ENCODE results near the gene ITPR1.

ITPR1 gene

GRCh38 chr3:4776399-4776979 is 283.3 kb downstream of the ITPR1 start:
- no peak for DNase-seq (ENCODE audit: low read depth in 2 of 2)

- no peak for DNase-seq (ENCODE audit: low read depth in 2 of 2)
These were observed 283.9 kb downstream of the ITPR1 start for GRCh38 chr3:4776980-4777581.

GRCh38 chr3:4778119-4778518 is 285.0 kb downstream of the ITPR1 start:
- no peak for DNase-seq (ENCODE audit: low read depth in 2 of 2)

DNA sequence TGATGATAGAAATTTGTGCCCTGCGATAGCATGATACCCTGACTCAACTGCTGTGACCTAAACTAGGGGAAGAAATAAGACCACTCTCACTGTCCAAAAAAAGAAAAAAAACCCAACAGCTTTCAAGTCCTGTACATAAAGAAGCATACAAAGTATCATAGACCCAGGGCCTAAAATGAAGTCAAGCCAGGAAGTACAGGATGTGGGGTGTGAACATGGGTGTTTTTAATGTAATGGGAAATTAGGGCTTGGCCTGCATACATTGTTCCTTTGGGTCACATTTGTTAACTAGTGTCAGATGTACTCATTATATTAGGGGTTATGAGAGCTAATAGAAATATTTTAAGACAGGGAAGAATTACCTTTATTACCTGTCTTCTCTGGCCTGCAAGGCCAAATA is 285.6 kb downstream of the ITPR1 start:
- DNase-seq (ENCODE audit: low read depth in 2 of 2), result no peak

GRCh38 chr3:4780545-4780957 is 287.4 kb downstream of the ITPR1 start:
- no peak for DNase-seq (ENCODE audit: low read depth in 2 of 2)

DNA sequence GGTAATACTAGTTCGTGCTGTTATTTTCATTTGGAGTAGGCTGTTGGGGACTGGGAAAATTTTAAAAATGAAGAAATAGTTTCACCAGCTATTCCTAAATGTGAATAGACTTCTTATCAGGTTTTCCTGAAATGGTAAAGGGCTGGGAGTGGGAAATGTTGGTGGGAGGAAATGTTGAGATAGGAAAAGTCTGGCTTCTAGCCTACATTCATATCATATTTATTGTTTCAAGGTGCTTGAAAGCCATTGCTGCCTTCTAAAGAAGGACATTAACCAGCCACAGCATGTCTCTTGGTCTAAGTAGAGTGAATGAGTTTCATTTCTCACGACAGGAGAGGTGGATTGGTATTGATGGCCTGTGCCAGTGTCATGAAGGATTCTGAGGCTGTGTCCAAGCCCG is 288.9 kb downstream of the ITPR1 start:
- no peak for DNase-seq (ENCODE audit: low read depth in 2 of 2)

DNA sequence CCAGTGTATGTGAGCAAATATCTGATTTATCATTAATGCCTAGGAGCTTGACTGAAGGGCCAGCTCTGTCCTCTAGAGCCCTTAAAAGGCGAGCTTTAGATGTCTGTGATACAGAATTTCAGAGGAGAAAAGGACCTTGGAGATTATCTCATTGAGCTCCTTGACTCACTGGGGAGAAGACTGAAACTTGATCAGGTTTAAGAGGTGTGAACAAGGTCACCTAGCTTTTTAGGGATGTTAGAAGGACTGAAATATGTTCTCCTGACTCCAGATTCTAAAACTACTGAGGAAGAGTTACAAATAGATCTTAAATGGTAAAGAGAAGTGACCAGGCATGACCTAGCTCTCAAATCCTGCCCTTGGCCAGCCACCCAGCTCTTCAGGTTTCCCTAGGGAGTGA is 292.4 kb downstream of the ITPR1 start:
- no peak for DNase-seq (ENCODE audit: low read depth in 2 of 2)

- DNase-seq (ENCODE audit: low read depth in 2 of 2), result no peak
These were observed 293.3 kb downstream of the ITPR1 start for GRCh38 chr3:4786431-4786830.

GRCh38 chr3:4791358-4791757 is 298.2 kb downstream of the ITPR1 start:
- no peak for DNase-seq (ENCODE audit: low read depth in 2 of 2)

DNA sequence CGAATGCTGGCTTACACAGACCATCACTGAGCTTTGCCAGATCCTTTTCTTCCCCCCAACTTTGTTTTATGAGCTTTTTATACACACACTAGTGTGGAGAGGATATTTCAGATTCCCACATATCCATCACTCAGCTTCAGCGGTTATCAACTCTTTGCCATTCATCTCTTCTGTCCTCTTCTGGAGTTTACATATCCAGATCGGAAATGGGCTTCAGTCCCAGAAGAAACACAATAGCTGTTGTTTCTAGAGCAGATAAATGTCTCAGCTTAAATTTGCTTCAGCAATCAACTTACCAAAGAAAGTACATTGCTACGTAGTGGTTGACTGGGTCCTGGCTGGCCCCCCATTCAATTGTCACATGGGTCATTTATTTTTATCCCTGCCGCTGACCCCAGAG is 300.2 kb downstream of the ITPR1 start:
- DNase-seq (ENCODE audit: low read depth in 2 of 2), result no peak

GRCh38 chr3:4794331-4794730 is 301.2 kb downstream of the ITPR1 start:
- DNase-seq (ENCODE audit: low read depth in 2 of 2), result no peak

DNA sequence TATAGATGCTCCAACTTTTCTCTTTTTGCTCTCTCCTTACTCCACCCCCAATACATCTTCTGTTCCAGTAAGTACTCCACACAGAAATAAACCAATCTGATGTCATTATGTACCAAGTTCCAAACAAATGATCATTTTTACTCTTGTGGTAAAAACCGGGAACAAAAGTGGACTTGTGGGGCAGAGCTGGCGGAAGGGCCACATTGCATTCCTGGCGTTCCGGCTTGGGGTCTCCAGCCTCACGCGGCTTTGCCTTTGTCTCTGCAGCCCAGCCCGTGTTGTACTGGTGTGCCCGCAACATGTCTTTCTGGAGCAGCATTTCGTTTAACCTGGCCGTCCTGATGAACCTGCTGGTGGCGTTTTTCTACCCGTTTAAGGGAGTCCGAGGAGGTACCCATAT is 301.6 kb downstream of the ITPR1 start:
- no peak for DNase-seq (ENCODE audit: low read depth in 2 of 2)

DNA sequence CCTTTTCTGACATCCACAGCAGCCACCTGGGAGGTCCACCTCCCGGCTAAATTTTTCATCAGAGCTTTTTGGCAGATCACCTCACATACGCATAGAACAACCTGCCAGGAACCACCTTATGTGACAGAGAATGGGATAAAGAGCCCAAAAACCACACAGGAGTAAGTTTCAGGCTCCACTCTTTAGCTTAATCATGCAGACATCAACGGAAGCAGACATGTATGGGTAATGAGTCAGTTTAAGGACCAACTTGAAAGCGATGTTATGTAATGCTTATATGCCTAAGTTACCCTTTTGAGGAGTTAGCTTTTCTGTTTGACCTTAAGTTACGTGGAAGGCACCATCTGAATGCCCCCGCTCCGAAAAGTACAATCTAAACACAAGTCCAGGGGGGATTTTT is 302.8 kb downstream of the ITPR1 start:
- DNase-seq (ENCODE audit: low read depth in 2 of 2), result no peak

GRCh38 chr3:4797201-4797705 is 304.1 kb downstream of the ITPR1 start:
- DNase-seq (ENCODE audit: low read depth in 2 of 2), result no peak

DNA sequence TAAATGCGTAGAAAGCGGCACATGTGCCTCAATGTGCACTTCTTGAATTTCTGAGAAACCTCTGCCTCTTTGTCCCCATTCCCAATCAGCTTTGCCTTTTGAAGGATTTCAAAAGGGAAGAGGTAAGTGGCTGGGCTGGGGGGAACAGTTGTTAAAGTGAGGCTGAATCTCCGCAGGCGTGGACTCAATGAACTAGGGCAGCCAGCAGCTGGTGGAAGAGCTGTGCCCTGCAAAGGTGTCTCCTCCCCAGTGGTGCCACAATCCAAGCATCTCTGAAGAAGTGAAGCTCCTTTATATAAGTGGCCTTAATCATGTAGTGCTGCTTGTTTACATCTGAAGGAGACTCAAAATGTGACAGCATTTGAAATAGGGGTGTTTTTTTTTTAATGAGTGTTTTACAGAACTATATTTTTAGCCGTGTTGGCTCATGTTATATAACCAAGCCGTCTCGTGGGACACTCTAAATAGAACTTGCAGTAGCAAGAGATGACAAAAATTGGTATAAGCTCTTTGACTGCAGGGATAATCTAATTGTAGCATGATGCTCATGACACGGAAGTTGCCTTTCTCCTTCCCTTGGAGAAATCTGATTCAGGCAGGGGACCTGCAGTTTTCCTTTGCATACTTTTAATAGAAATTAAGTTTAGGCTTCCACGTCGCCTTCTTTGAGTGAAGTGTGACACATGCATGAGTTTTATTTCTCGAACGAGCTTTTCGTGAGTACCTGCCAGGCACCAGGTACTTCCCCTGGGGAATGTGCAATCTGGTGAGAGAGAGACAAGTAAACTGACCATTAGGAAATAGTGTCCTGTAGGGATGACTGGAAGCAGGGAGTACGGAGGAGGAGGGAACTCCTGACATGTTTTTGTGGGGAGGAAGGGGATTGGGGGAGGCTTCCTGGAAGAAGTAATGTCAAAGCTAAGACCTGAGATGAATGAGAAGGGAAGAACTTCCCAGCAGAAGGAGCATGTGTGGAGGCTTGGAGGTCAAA is 306.4 kb downstream of the ITPR1 start:
- DNase-seq (ENCODE audit: low read depth in 2 of 2), result no peak

DNA sequence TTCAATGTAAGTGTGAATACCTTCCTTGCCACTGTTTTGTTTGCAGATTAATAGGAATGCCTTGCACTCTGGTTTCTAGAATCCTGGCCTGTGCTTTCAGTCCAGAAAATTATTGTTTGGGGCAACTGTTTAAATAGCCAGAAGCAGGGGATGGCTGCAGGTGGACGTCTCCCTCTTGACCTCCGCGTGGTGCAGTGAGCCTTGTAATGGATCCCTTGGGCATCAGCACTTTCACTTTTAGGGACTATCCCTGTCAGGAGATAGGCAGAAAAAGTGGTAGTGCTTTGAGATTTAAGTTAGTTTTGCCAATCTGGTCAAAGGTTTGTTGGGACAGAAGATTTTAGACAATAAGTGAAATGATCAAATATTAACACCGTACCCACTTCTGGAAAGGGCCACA is 307.4 kb downstream of the ITPR1 start:
- no peak for DNase-seq (ENCODE audit: low read depth in 2 of 2)

GRCh38 chr3:4801892-4802291 is 308.7 kb downstream of the ITPR1 start:
- DNase-seq (ENCODE audit: low read depth in 2 of 2), result no peak

DNA sequence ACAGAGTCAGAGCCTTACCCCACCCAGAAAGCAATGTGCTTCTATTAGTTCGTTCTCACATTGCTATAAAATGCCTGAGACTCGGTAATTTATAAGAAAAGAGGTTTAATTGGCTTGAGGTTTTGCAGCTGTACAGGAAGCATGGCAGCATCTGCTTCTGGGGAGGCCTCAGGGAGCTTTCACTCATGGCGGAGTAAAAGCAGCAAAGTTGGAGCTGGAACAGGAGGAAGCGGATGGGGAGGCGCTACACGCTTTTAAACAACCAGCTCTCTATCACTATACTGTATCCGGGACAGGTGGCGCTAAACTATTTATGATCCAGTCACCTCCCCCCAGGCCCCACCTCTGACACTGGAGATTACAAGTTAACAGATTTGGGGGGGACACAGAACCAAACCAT is 309.8 kb downstream of the ITPR1 start:
- DNase-seq (ENCODE audit: low read depth in 2 of 2), result no peak

GRCh38 chr3:4804161-4805058 is 311.3 kb downstream of the ITPR1 start:
- DNase-seq (ENCODE audit: low read depth in 2 of 2), result no peak

DNA sequence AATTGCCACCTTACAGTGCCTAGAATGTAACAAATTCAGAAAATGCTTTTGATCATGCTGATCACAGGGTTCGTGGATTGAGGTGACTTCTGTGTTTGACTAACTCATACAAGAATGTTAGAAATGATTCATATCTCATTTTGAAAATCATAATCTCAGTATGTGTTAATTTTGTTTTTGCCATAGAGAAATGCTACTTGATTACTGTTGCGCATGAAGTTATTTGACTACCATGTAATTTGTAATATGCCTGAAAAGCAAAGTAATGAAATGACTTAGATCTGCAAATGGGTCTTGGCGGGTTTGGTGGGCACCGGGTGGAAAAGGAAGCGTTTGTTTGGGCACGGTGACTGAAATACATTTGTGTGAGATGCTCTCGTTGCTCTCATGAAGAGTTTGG is 312.5 kb downstream of the ITPR1 start:
- no peak for DNase-seq (ENCODE audit: low read depth in 2 of 2)

DNA sequence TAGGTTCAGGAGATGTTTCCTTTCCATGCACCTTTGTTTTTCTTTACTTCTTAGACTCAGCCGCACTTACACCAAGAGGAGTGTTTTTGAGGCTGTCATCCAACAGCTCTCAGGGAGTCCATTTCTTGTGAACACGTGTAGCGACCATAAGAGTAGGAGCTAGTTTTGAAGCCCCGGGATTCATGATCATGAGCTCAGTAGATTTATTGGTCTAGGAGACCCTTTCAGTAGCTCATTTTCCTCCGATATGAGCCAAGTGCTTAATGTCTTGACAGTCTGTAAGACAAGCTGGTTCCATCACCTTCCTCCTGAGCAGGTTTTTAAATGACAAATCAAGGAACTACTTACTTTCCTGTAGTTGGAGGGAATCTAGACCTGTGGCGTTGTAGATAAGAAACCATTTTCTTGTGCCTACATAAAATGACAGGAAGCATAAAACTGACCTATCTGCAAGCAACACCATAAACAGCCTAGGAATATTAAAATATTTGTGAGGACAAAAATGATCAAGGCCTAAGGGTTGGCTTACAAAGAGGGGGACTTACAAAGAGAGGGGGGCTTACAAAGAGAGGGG is 313.5 kb downstream of the ITPR1 start:
- no peak for DNase-seq (ENCODE audit: low read depth in 2 of 2)

Measured in activated CD8-positive, alpha-beta memory T cell treated with anti-CD3 and anti-CD28 coated beads for 4 hours (primary cell).